22Rv1 (cell line): ENCODE results near the gene EXD3.

ENCODE experiments used
- CTCF ChIP-seq: fragments of 450-650 bp; IDR thresholded peaks from 2 replicates; pipeline ENCODE4 v1.5.1; 2017; ENCODE audit warnings: mild to moderate bottlenecking
- ZFX ChIP-seq: fragments of 450-650 bp; IDR thresholded peaks from 2 replicates; pipeline ENCODE4 v1.6.1; 2017; ENCODE audit warnings: antibody characterized with exemption, borderline replicate concordance

- no peak for TF ChIP-seq CTCF
- TF ChIP-seq ZFX = no peak
Observed at GRCh38 chr9:137403269-137403668, 19.7 kb downstream of the EXD3 start.
